ENCODE results near the gene TK1. TPM values are rescaled to one million over a fixed set of nuclear protein-coding genes. Genes with fewer than 3 reads are reported as not detected.

TK1 gene
- total RNA-seq, 1 experiment from 2014 or later: 153 TPM

DNA sequence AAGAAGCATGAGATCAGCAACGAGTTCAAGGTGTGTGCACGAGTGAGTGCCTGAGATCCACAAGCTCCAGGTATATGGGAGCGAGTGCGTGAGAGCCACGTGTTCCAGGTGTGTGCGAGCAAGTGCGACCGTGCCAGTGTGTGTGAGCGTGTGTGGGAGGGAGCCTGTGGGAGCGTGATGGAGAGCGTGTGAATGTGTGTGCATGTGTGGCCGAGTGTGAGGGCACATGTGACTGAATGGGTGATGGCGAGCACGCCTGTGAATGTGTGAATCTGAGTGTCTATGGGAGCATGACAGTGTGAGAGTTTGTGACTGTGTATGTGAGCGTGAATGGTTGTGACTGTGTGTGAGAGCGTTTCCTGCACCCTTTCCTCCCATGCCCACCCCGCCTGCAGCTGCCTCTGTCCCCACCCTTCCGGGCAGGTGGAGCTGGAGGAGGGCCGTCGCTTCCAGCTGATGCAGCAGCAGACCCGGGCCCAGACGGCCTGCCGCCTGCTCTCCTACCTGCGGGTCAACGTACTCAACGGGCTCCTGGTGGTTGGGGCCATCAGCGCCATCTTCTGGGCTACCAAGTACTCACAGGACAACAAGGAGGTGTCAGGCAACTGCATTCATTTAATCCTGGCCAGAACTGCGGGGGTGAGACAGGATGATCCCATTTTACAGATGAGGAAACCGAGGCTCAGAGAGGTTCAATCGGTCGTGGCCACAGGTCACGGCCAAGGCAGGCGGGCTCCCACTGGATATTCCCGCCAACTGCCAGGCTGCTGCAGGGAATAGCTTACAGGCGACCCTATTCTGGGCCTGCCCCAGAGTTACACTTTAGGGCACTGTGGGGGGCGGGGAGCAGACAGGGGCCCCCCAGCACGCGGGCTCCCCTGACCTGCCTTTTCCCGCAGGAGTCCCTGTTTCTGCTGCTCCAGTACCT is 52.6 kb downstream of the TK1 start:
- TF ChIP-seq, protein P1, sequence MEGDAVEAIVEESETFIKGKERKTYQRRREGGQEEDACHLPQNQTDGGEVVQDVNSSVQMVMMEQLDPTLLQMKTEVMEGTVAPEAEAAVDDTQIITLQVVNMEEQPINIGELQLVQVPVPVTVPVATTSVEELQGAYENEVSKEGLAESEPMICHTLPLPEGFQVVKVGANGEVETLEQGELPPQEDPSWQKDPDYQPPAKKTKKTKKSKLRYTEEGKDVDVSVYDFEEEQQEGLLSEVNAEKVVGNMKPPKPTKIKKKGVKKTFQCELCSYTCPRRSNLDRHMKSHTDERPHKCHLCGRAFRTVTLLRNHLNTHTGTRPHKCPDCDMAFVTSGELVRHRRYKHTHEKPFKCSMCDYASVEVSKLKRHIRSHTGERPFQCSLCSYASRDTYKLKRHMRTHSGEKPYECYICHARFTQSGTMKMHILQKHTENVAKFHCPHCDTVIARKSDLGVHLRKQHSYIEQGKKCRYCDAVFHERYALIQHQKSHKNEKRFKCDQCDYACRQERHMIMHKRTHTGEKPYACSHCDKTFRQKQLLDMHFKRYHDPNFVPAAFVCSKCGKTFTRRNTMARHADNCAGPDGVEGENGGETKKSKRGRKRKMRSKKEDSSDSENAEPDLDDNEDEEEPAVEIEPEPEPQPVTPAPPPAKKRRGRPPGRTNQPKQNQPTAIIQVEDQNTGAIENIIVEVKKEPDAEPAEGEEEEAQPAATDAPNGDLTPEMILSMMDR (IDR thresholded peaks at IDR 0.05): peak; percentile 87
- TF ChIP-seq TCF7L2 (IDR thresholded peaks at IDR 0.05; ENCODE audit: low read depth, low read length): no peak
- H3K4me3 ChIP-seq (ENCODE audit: low read depth in 2 of 2, low read length in 2 of 2): no peak overlapping the region
- DNase-seq (ENCODE audit: low read depth, low spot score) (no peak), ATAC-seq (peak; percentile 64)
- intact Hi-C loops (cut with micrococcal nuclease; ENCODE audit: unreplicated experiment): no loop called here
- BruUV-seq (replicated peaks): no TSS peak
- ChIA-PET CTCF (interaction anchor here (1.4 kb wide), 1 partner anchor 49 kb away, joined by 5 read pairs; no protein-coding TSS in a partner anchor), POLR2A (no interaction called here)
- H3K27me3 ChIP-seq (ENCODE audit: control insufficient read depth, insufficient read depth, low read length): no peaks in the 10 kb centered on the region
- in situ Hi-C loops (cut with HindIII; ENCODE audit: low pct_unique_long_range_greater_than_20kb, low sequenced_read_pairs): no loop called here
- no peak overlapping the region for H3K27ac ChIP-seq (ENCODE audit: low read length)
- no peaks in the 10 kb centered on the region; the same call in 1 of the 2 replicates for H3K36me3 ChIP-seq (ENCODE audit: control insufficient read depth, insufficient read depth, low read length)
- no peaks in the 10 kb centered on the region for H3K9me3 ChIP-seq (ENCODE audit: control insufficient read depth, insufficient read depth, low read depth, low read length)
- peaks cover 13% of the 10 kb centered on the region for H3K4me1 ChIP-seq (ENCODE audit: control insufficient read depth, insufficient read depth, low read length)

DNA sequence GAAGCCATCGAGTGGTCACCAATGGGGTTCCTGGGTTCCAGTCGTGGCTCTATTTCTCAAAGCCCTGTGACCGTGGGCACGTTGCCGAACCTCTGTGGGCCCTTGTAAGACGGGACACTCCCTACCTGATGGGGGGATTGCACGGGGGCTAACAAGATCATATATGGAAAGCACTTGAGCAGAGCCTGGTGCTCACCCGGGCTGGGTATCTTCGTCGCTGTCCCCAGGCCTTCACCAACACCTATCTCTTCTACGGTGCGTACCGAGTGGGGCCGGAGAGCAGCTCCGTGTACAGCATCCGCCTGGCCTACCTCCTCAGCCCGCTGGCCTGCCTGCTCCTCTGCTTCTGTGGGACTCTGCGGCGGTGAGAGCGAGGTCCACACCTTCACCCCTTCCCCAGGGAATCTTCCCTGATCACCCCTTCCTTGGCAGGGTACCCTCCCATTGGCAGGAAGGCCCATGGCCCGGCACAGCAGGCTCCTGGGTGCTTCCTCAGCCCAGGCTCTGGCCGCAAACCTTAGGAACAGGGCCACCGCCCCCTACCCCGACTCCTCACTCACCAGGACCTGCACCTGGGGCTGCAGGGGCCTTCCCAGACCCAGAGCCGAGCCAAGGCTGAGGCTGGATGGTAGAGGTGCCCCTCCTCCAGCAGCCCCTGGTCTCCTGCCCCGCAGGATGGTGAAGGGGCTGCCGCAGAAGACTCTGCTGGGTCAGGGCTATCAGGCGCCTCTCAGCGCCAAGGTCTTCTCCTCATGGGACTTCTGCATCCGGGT is 53.5 kb downstream of the TK1 start:
- Histone ChIP-seq H3K9me3 (ENCODE audit: control insufficient read depth, insufficient read depth, low read depth, low read length) (no peaks in the 10 kb centered on the region), H3K27me3 (ENCODE audit: control insufficient read depth, insufficient read depth, low read length) (no peaks in the 10 kb centered on the region), H3K27ac (ENCODE audit: low read length) (no peak overlapping the region), H3K36me3 (ENCODE audit: control insufficient read depth, insufficient read depth, low read length) (peaks cover under 1% of the 10 kb centered on the region; the same call in 1 of the 2 replicates), H3K4me3 (ENCODE audit: low read depth in 2 of 2, low read length in 2 of 2) (no peak overlapping the region), H3K4me1 (ENCODE audit: control insufficient read depth, insufficient read depth, low read length) (peaks cover 17% of the 10 kb centered on the region)
- in situ Hi-C loops (cut with HindIII; ENCODE audit: low pct_unique_long_range_greater_than_20kb, low sequenced_read_pairs): no loop called here
- ATAC-seq: no peak
- POLR2A ChIA-PET: no interaction called here
- BruUV-seq (replicated peaks): no TSS peak
- no peak for DNase-seq (ENCODE audit: low read depth, low spot score)
- CTCF ChIA-PET: no interaction called here
- TF ChIP-seq SIN3A (IDR thresholded peaks at IDR 0.05; ENCODE audit: borderline replicate concordance, insufficient read depth, low read depth, low read length): no peak
- TF ChIP-seq TCF7L2 (IDR thresholded peaks at IDR 0.05; ENCODE audit: low read depth, low read length): no peak
- TF ChIP-seq, protein P1 (IDR thresholded peaks at IDR 0.05): no peak
- no peak for TF ChIP-seq REST (IDR thresholded peaks at IDR 0.05; ENCODE audit: insufficient read depth in 1 of 2, low read depth in 2 of 2, low read length in 1 of 2)
- no peak for TF ChIP-seq POLR2AphosphoS5 (IDR thresholded peaks at IDR 0.05; ENCODE audit: low read depth, low read length)
- intact Hi-C loops (cut with micrococcal nuclease; ENCODE audit: unreplicated experiment): no loop called here
